HCT116 (cell line): ENCODE results near the gene TMEM140.

Experiments
- CEBPB ChIP-seq: IDR thresholded peaks from 2 replicates; pipeline ENCODE4 v1.6.1; 2012; ENCODE audit warnings: low read depth
- CTCF ChIP-seq, 3 experiments: fragments of 200-600 bp in 1 of 3; sonication (generic) in 1 of 3; IDR thresholded peaks in 2 of 3; conservative IDR thresholded peaks in 1 of 3; 2 replicates each; pipeline ENCODE4 v1.5.1; 2012 to 2017; ENCODE audit warnings: low read depth in 2 of 3, low read length in 2 of 3, antibody characterized with exemption in 1 of 3, borderline replicate concordance in 1 of 3, control low read depth in 1 of 3, mild to moderate bottlenecking in 1 of 3, mixed read lengths in 1 of 3, mixed run types in 1 of 3, moderate library complexity in 1 of 3; ENCODE audit not compliant: insufficient read depth in 1 of 3
- EZH2 ChIP-seq: fragments of 200-600 bp; sonication (generic); IDR thresholded peaks from 2 replicates; pipeline ENCODE4 v1.6.1; 2017; ENCODE audit warnings: antibody characterized with exemption, mixed run types
- FOSL1 ChIP-seq: IDR thresholded peaks from 2 replicates; pipeline ENCODE4 v1.6.1; 2012; ENCODE audit warnings: low read depth
- MAX ChIP-seq: IDR thresholded peaks from 2 replicates; pipeline ENCODE4 v1.6.1; 2012
- POLR2A ChIP-seq: IDR thresholded peaks from 2 replicates; pipeline ENCODE4 v1.7.0; 2011; ENCODE audit warnings: borderline replicate concordance; ENCODE audit not compliant: insufficient read depth, insufficient read length; ENCODE audit errors: extremely low read depth
- POLR2AphosphoS5 ChIP-seq: IDR thresholded peaks from 2 replicates; pipeline ENCODE4 v1.6.1; 2011; ENCODE audit warnings: mild to moderate bottlenecking, low read depth, low read length, moderate library complexity
- RAD21 ChIP-seq: IDR thresholded peaks from 2 replicates; pipeline ENCODE4 v1.6.1; 2012; ENCODE audit warnings: low read depth, mild to moderate bottlenecking
- SP1 ChIP-seq: IDR thresholded peaks from 2 replicates; pipeline ENCODE4 v1.6.1; 2012; ENCODE audit warnings: low read depth
- ZNF274 ChIP-seq: fragments of 200-500 bp; sonication (Bioruptor generic); IDR thresholded peaks from 2 replicates; pipeline ENCODE4 v1.6.1; 2014; ENCODE audit warnings: mild to moderate bottlenecking, low read depth, low read length, inconsistent platforms

- no peak for TF ChIP-seq EZH2
- TF ChIP-seq CTCF (IDR thresholded peaks at IDR 0.05 in 2 of 3, conservative IDR thresholded peaks at IDR 0.05 in 1 of 3; ENCODE audit: borderline replicate concordance in 1 of 3, insufficient read depth in 1 of 3, low read depth in 2 of 3, low read length in 2 of 3) = no peak
- TF ChIP-seq MAX = no peak
- TF ChIP-seq POLR2A = no peak
- TF ChIP-seq POLR2AphosphoS5 = no peak
- TF ChIP-seq ZNF274 = no peak
- TF ChIP-seq SP1 = no peak
- TF ChIP-seq RAD21 = no peak
- TF ChIP-seq CEBPB = no peak
- no peak for TF ChIP-seq FOSL1
These were observed 28.1 kb downstream of the TMEM140 start for GRCh38 chr7:135175931-135176330.
